Measurements from ENCODE around the gene DLK1.

GRCh38 chr14:100723830-100724437 lies 2.8 kb upstream of the DLK1 start:
- TF ChIP-seq, protein P1, sequence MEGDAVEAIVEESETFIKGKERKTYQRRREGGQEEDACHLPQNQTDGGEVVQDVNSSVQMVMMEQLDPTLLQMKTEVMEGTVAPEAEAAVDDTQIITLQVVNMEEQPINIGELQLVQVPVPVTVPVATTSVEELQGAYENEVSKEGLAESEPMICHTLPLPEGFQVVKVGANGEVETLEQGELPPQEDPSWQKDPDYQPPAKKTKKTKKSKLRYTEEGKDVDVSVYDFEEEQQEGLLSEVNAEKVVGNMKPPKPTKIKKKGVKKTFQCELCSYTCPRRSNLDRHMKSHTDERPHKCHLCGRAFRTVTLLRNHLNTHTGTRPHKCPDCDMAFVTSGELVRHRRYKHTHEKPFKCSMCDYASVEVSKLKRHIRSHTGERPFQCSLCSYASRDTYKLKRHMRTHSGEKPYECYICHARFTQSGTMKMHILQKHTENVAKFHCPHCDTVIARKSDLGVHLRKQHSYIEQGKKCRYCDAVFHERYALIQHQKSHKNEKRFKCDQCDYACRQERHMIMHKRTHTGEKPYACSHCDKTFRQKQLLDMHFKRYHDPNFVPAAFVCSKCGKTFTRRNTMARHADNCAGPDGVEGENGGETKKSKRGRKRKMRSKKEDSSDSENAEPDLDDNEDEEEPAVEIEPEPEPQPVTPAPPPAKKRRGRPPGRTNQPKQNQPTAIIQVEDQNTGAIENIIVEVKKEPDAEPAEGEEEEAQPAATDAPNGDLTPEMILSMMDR (IDR thresholded peaks at IDR 0.05) = no peak
- TF ChIP-seq POLR2A (IDR thresholded peaks at IDR 0.05) = no peak

Measured in lower leg skin (tissue), 3 donors.